ENCODE data around the gene CCDC81.

DNA sequence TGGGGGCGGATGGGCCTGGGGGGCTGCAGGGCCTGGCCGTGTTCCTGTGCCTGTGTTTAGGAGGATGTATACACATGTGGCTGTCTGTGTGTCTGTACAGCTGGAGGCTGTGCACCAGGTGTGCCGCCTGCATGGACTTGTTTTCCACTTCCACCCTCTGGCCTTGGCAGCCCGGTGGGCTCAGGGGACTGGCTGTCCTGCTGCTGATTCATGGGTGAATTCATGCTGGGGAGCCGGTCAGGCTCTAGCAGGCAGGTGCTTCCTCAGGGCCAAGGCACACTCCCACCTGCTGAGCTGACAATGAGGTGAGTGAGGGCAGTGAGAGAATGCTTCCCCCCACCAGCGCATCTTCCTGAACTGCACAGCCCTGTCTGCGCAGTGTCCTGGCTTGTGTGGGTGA lies 88.4 kb downstream of the CCDC81 start:
- TF ChIP-seq ASH2L (IDR thresholded peaks at IDR 0.05; ENCODE audit: insufficient read length, low read depth, low read length) (no peak), ZNF274 (CRISPR knock-in tag; IDR thresholded peaks at IDR 0.05) (no peak), RBM39 (IDR thresholded peaks at IDR 0.05; ENCODE audit: low read depth, low read length, poor library complexity, severe bottlenecking) (no peak), POLR2A (IDR thresholded peaks at IDR 0.05; ENCODE audit: insufficient read depth in 1 of 2, low read depth in 2 of 2, low read length in 2 of 2) (no peak), SP140L (CRISPR knock-in tag; IDR thresholded peaks at IDR 0.05; ENCODE audit: borderline replicate concordance) (no peak), SKI (IDR thresholded peaks at IDR 0.05; ENCODE audit: partially characterized antibody) (no peak), ZNF7 (CRISPR knock-in tag; IDR thresholded peaks at IDR 0.05) (no peak), JUNB (CRISPR knock-in tag; IDR thresholded peaks at IDR 0.05; ENCODE audit: borderline replicate concordance) (no peak)
- TF ChIP-seq, protein P1, sequence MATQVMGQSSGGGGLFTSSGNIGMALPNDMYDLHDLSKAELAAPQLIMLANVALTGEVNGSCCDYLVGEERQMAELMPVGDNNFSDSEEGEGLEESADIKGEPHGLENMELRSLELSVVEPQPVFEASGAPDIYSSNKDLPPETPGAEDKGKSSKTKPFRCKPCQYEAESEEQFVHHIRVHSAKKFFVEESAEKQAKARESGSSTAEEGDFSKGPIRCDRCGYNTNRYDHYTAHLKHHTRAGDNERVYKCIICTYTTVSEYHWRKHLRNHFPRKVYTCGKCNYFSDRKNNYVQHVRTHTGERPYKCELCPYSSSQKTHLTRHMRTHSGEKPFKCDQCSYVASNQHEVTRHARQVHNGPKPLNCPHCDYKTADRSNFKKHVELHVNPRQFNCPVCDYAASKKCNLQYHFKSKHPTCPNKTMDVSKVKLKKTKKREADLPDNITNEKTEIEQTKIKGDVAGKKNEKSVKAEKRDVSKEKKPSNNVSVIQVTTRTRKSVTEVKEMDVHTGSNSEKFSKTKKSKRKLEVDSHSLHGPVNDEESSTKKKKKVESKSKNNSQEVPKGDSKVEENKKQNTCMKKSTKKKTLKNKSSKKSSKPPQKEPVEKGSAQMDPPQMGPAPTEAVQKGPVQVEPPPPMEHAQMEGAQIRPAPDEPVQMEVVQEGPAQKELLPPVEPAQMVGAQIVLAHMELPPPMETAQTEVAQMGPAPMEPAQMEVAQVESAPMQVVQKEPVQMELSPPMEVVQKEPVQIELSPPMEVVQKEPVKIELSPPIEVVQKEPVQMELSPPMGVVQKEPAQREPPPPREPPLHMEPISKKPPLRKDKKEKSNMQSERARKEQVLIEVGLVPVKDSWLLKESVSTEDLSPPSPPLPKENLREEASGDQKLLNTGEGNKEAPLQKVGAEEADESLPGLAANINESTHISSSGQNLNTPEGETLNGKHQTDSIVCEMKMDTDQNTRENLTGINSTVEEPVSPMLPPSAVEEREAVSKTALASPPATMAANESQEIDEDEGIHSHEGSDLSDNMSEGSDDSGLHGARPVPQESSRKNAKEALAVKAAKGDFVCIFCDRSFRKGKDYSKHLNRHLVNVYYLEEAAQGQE (IDR thresholded peaks at IDR 0.05; ENCODE audit: borderline replicate concordance in 1 of 2, low read depth in 1 of 2, low read length in 2 of 2): no peak
- TF ChIP-seq, protein P2, sequence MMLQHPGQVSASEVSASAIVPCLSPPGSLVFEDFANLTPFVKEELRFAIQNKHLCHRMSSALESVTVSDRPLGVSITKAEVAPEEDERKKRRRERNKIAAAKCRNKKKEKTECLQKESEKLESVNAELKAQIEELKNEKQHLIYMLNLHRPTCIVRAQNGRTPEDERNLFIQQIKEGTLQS (CRISPR knock-in tag; IDR thresholded peaks at IDR 0.05): no peak
